ENCODE measurements around the gene IGLL5.

IGLL5 gene

DNA sequence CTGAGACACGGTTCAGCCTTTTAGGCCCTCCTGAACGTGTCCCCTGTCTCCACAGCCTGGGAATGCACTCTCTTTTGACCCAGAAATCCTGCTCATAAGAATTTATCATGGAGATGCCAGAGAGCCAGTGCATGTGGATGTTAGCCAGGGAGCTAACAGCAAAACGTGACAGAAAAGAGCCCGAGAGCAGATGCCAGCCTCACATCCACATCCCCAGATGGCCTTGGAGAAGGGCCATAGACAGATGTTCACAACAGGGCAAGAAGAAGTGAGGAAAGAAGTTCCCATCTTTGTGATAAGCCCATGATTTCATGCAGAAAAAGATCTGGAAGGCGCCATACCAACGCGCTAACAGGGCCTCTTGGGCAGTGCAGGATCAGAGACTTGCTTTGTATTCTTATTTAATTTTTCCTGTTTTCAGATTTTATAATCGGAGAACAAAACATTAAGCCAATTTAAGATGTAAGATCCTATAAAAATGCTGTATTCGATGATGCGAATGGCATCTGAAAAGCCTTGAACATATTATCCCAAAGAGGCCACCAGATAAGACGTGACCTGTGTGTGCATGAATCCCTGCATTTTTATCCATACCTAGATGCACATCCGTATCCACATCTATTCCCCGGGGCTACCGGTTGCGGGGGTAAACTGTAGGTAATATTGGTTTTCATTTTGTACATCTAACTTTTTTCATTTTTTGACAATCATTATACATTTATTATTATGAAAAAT, 48.7 kb downstream of the IGLL5 start:
- peaks cover 50% of the 10 kb centered on the region for H3K79me2 ChIP-seq (ENCODE audit: control insufficient read depth, low read length)
- no peaks in the 10 kb centered on the region for H3K9me3 ChIP-seq (ENCODE audit: control insufficient read depth, insufficient read depth, low read length)
- peak overlapping the region; percentile 38 for H3K4me3 ChIP-seq (ENCODE audit: low read length)
- peaks cover 98% of the 10 kb centered on the region for H3K4me1 ChIP-seq (ENCODE audit: control insufficient read depth, low read length)
- H3K27me3 ChIP-seq (ENCODE audit: control insufficient read depth, low read length), result no peaks in the 10 kb centered on the region
- peak overlapping the region; percentile 98 for H3K27ac ChIP-seq (ENCODE audit: low read depth, low read length)
- H3F3A ChIP-seq (ENCODE audit: control insufficient read depth, insufficient read depth), result peaks cover 24% of the 10 kb centered on the region
- no peaks in the 10 kb centered on the region for H4K20me1 ChIP-seq (ENCODE audit: control insufficient read depth, insufficient read depth, low read depth, low read length)
- TF ChIP-seq EZH2phosphoT487 (IDR thresholded peaks at IDR 0.05; ENCODE audit: borderline replicate concordance, low read length) (no peak), CTCF (IDR thresholded peaks at IDR 0.05; ENCODE audit: low read depth, low read length, poor library complexity, severe bottlenecking) (no peak)
- peaks cover 12% of the 10 kb centered on the region for H3K36me3 ChIP-seq (ENCODE audit: control insufficient read depth, low read length)
- no peaks in the 10 kb centered on the region for H3K9me2 ChIP-seq (replicated peaks; ENCODE audit: control insufficient read depth, low read length)
- H3K4me2 ChIP-seq (ENCODE audit: low read length), result peak overlapping the region; percentile 68

DNA sequence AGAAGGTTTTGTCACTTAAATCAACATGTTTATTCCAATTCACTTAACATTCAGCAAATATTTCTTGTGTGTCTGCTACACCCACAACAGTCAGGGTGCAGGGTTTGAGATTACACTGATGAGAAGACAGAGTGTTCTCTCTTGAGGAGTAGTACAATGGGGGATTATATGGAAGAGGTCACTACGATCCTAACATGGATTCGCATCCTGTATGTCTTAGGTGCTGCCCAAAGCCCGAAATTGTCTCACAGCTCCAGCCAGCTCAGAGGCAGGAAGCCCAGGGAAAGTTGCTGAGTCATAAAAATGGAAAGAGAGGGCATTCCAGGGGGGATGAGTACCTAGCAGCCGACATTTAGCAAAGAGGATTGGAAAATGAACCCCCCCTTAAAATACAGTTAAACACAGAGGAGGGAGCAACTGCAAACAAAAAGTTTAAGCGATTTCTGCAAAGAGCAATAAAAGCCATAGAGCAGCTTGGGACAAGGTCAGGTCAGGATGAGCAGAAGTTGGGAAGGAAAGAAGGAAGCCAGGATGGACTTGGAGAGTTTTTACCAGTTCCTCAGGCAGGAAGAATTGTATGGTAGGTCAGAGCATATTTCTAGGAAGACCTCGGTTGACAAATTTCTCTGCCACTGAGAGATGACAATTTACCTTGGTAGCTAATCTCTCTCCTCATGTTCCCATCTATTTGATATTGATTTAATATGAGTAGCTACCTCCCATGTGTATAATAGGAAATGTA, 49.5 kb downstream of the IGLL5 start:
- TF ChIP-seq EZH2phosphoT487 (IDR thresholded peaks at IDR 0.05; ENCODE audit: borderline replicate concordance, low read length) (no peak), CTCF (IDR thresholded peaks at IDR 0.05; ENCODE audit: low read depth, low read length, poor library complexity, severe bottlenecking) (no peak)
- peaks cover 98% of the 10 kb centered on the region for H3K4me1 ChIP-seq (ENCODE audit: control insufficient read depth, low read length)
- H4K20me1 ChIP-seq (ENCODE audit: control insufficient read depth, insufficient read depth, low read depth, low read length), result no peaks in the 10 kb centered on the region
- peak overlapping the region; percentile 24 for H3K4me2 ChIP-seq (ENCODE audit: low read length)
- H3F3A ChIP-seq (ENCODE audit: control insufficient read depth, insufficient read depth), result peaks cover 24% of the 10 kb centered on the region
- 0 out of 2 replicates have a peak overlapping the region, but pooled peaks have one; percentile 4 for H3K4me3 ChIP-seq (ENCODE audit: low read length)
- H3K9me3 ChIP-seq (ENCODE audit: control insufficient read depth, insufficient read depth, low read length), result no peaks in the 10 kb centered on the region
- H3K27me3 ChIP-seq (ENCODE audit: control insufficient read depth, low read length), result no peaks in the 10 kb centered on the region
- H3K79me2 ChIP-seq (ENCODE audit: control insufficient read depth, low read length), result peaks cover 47% of the 10 kb centered on the region
- peaks cover 12% of the 10 kb centered on the region for H3K36me3 ChIP-seq (ENCODE audit: control insufficient read depth, low read length)
- H3K27ac ChIP-seq (ENCODE audit: low read depth, low read length), result peak overlapping the region; percentile 98
- no peaks in the 10 kb centered on the region for H3K9me2 ChIP-seq (replicated peaks; ENCODE audit: control insufficient read depth, low read length)

DNA sequence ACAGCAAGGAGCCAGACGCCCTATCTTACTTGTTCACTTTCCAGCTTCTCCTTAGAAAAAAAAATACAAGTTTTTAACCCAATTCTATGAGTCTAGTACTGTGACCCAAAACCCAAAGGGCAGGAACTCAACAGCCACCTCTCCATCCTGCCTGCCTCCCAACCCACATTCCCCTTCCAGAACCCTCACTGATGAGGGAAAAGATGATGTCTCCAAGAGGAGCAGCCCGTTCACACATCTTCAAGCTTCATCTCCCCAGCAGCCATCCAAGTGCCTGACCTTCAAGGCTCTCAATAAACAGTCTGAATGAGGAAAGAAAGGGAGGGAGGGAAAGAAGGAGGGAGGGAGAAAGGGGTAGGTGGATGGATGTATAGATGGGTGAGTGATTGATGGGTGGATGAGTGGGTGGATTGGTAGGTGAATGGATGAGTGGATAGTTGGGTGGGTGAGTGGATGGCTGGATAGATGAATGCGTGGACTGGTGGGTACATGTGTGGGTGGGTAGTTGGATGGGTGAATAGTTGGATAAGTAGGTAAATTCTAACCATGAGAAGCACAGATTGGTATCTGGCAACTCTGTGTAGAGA, 50.4 kb downstream of the IGLL5 start:
- no peak for TF ChIP-seq CTCF (IDR thresholded peaks at IDR 0.05; ENCODE audit: low read depth, low read length, poor library complexity, severe bottlenecking)
- no peak for TF ChIP-seq EZH2phosphoT487 (IDR thresholded peaks at IDR 0.05; ENCODE audit: borderline replicate concordance, low read length)
- no peaks in the 10 kb centered on the region for H3K9me3 ChIP-seq (ENCODE audit: control insufficient read depth, insufficient read depth, low read length)
- H3K79me2 ChIP-seq (ENCODE audit: control insufficient read depth, low read length), result peaks cover 38% of the 10 kb centered on the region
- H3K4me3 ChIP-seq (ENCODE audit: low read length), result peak overlapping the region; percentile 38
- peaks cover 12% of the 10 kb centered on the region for H3K36me3 ChIP-seq (ENCODE audit: control insufficient read depth, low read length)
- H3K27ac ChIP-seq (ENCODE audit: low read depth, low read length), result peak overlapping the region; percentile 98
- no peaks in the 10 kb centered on the region for H3K27me3 ChIP-seq (ENCODE audit: control insufficient read depth, low read length)
- peak overlapping the region; percentile 66 for H3K4me2 ChIP-seq (ENCODE audit: low read length)
- H4K20me1 ChIP-seq (ENCODE audit: control insufficient read depth, insufficient read depth, low read depth, low read length), result no peaks in the 10 kb centered on the region
- peaks cover 28% of the 10 kb centered on the region for H3F3A ChIP-seq (ENCODE audit: control insufficient read depth, insufficient read depth)
- peaks cover 98% of the 10 kb centered on the region for H3K4me1 ChIP-seq (ENCODE audit: control insufficient read depth, low read length)
- H3K9me2 ChIP-seq (replicated peaks; ENCODE audit: control insufficient read depth, low read length), result no peaks in the 10 kb centered on the region

All from DOHH2 (cell line).